Pons (tissue), 1 donor: ENCODE data around the gene PSMB9.
"Not testable (repeated sequence)": the region's sequence is repeated elsewhere in the genome, so short reads cannot be mapped to it uniquely, and the experiment has no call there.

Experiments
- DNase-seq: peaks from one replicate; pipeline ENCODE4 v3.0.0-alpha.2; 2016; ENCODE audit warnings: low spot score

The PSMB9 gene

DNA sequence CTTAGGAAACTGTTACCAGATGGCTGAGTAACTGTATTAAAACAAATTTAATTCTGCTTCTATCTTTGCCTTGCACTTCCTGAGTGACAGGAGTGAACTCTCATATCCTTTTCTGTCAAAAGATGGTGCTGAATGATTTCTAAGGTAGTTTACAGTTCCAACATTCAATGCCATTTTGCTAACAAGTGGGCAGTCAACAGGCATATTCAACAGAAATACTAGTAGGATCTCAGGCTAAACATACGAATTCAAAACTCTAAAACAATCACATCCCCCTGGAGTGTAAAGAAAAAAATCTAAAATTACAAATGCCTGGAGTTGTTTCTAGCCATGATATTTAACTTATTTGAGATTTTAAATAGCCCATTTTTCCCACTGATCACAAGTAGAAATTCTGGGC, 6.7 kb downstream of the PSMB9 start:
- DNase-seq, result no peak

GRCh38 chr6:32862725-32863124, 8.7 kb downstream of the PSMB9 start:
- DNase-seq, result no peak

GRCh38 chr6:32865724-32866443, 11.9 kb downstream of the PSMB9 start:
- DNase-seq, result no peak

DNA sequence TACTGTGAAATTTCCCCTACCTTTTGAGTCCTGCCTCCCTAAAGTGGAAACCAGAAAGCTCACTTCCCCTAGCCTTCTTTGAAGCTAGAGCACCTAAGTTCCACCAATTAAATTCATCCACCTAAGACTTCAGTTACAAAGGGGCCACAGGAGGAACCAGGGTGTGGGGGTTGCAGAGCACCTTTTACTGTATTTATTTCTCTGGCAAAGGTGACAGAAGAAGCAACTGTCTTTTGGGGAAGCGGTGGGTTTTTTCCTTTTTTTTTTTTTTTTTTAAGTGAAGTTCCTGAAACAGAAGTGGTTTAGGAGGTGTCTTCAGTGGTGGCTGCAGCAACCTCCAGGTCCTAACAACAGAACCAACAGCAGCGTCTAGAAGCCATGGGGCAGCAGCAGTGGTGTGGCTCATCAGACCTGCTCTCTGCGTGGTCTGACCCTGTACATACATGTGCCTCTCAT, 13.1 kb downstream of the PSMB9 start:
- no peak for DNase-seq

- DNase-seq, result no peak
Observed at GRCh38 chr6:32867554-32868256, 13.7 kb downstream of the PSMB9 start.

DNA sequence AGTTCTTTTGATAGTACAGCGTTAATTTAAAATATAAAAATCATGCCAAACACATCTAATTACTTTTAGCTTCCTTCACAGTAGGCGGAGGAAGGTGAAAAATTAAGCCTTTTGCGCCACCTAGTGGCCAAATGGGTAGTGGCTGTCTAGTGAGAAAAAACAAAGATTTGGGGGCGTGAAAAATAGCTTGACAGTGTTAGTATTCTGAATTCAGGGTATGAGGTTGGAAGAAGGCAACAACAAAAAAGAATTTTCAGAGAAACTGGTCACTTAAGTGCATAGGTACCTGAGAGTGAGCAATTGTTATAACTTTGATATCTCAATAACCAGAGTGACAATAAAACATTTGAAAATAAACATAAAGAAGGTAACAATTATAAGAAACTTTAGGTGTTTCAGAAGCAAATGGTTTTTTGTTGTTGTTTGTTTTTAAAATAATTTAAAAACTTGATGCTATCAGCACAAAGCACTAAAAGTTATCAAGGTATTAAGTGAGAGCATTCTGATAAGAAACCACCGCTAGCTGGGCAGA, 14.3 kb downstream of the PSMB9 start:
- peak; percentile 87 for DNase-seq

GRCh38 chr6:32873947-32874346, 20.0 kb downstream of the PSMB9 start:
- DNase-seq, result not testable (repeated sequence)

DNA sequence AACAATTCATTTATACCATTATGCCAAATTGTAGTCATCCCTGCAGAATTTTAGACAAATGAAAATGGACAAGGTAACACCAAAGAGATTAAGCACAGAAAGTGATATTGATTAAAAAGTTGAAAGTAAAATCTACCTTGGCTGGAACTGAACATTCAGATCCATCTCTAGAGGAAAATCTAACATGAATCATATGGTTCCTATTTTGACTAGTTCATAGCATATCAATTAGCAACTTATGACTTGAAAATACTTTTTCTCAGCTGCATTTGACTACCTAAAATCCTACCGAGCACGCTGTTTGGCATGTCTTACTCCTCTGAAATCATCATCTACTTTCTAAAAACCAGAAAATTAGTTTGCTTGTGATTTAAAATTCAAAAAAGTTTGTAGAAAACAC, 22.6 kb downstream of the PSMB9 start:
- DNase-seq, result no peak

- DNase-seq, result no peak
Observed at GRCh38 chr6:32879691-32880090, 25.7 kb downstream of the PSMB9 start.

DNA sequence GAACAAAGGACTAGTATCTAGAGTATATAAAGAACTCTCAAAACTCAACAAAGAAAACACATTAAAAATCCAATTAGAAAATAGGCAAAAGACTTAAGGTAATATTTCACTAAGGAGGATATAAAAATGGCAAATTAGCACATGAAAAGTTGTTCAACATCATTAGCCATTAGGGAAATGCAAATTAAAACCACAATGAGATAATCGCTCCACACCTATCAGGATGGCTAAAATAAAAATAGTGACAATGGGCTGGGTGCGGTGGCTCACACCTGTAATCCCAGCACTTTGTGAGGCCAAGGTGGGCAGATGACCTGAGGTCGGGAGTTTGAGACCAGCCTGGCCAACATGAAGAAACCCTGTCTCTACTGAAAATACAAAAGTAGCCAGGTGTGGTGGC, 27.0 kb downstream of the PSMB9 start:
- DNase-seq, result not testable (repeated sequence)

DNA sequence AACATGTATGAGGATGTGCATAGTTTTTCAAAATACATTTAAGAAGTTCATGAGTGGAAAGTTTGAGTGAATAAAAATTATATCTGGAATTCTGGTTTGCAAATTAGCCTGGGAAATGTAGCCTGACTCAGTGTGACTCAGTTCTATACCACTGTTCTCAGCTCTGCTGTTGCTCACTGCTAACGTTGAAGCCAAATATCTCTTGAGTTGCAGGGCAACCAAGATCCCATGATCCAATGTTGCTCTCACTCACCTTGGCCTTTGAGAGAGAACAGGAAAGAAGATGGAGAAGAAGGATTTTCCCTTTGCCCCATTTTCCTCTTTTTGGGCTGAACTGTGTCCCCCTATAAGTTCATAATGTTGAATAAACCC, 28.9 kb downstream of the PSMB9 start:
- DNase-seq, result no peak

DNA sequence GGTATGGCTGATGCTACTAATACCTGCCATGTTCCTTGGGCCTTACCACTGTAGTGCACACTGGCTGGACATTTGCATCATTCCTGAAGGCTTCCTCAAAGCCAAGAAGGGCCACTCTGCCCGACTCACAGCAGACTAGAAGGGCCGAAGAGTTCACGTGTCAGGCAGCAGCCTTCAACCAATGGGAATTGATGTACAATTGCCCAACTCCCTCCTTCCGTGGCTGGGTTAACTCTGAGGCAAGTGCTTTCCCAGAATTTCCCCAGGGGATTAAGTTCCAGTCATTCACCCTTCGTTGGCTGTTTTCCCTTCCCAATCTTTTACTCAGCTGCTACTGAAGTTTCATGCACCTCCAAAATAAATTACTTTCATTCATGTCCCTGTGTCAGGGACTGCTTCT, 29.8 kb downstream of the PSMB9 start:
- no peak for DNase-seq

GRCh38 chr6:32885698-32886286, 31.8 kb downstream of the PSMB9 start:
- peak; percentile 93 for DNase-seq

DNA sequence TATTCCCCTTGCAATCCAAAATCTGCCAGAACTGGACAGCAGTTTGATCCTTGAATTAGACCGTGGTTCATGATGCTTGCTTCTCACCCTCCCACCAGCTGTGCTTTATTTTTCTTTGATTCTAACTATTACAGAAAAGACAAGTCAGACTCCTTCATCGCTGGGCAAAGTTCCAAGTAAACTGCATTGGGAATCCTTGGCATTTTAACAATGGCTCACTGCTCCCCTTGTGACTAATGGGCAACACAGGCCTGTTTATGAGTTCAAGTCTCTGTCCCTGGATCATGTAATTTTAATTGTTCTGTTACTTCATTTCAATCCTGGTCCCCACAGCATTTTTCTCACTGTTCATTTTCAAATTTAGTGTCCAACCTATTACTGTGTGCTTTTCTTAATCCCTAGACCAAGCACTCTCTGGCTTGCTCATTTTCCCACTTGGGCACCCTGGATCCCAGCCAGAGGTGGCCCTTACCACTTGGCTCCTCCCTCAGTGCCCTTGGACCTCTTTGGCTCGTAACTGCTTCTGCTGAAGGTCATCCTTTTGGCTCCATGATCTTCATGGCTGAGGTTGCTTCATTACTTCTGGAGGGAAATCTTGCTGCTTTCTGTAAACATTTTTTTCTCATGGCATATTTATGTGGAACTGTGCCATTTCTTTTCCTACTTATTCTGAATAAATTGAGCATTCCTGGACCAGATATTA, 32.8 kb downstream of the PSMB9 start:
- DNase-seq, result peak; percentile 45

- no peak for DNase-seq
Observed at GRCh38 chr6:32887616-32888015, 33.6 kb downstream of the PSMB9 start.

DNA sequence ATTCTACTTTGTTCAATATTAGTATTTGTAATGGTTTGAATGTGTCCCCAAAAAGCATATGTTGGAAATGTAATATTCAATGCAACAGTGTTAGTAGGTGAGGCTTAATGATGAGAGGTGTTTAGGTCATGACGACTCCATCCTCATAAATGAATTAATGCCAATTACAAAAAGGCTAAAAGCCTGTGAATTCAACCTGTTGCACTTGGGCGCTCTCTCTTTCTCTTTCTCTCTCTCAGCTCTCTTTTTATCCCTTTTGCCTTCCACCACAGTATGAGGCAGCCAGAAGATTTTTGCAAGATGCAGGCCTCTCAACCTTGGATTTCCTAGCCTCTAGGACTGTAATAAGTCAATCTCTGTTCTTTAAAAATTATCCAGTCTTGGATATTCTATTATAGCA, 34.6 kb downstream of the PSMB9 start:
- DNase-seq, result no peak

- DNase-seq, result no peak
Observed at GRCh38 chr6:32889533-32889932, 35.5 kb downstream of the PSMB9 start.

GRCh38 chr6:32890831-32891230, 36.8 kb downstream of the PSMB9 start:
- DNase-seq, result no peak

- DNase-seq, result peak; percentile 91
Observed at GRCh38 chr6:32894085-32895005, 40.4 kb downstream of the PSMB9 start.

- no peak for DNase-seq
Observed at GRCh38 chr6:32895006-32895345, 41.0 kb downstream of the PSMB9 start.

GRCh38 chr6:32903952-32904351, 50.0 kb downstream of the PSMB9 start:
- DNase-seq, result no peak
